ENCODE measurements around the gene RBM20. TPM values are rescaled to one million over a fixed set of nuclear protein-coding genes. Genes with fewer than 3 reads are reported as not detected.
"Not testable (repeated sequence)": the region's sequence is repeated elsewhere in the genome, so short reads cannot be mapped to it uniquely, and the experiment has no call there.

The RBM20 gene
- total and polyA plus RNA-seq, 2 of the 4 experiments (the other 2 are of a cell fraction), result under 0.01 to 0.15 TPM

GRCh38 chr10:110767601-110768000 lies 123.5 kb downstream of the RBM20 start:
- in situ Hi-C loops (cut with MboI; ENCODE audit: low sequenced_read_pairs); POLR2A ChIA-PET (ENCODE audit: unreplicated experiment); H4K91ac ChIP-seq (ENCODE audit: insufficient read depth, low read depth, low read length); H3K27ac ChIP-seq (ENCODE audit: insufficient read depth, low read length); H3K4me3 ChIP-seq (ENCODE audit: insufficient read depth, low read depth, low read length); H3K9me3 ChIP-seq (ENCODE audit: control insufficient read depth, insufficient read depth, low read length); BruUV-seq (replicated peaks); H2AK5ac ChIP-seq (ENCODE audit: low read depth, low read length); H4K8ac ChIP-seq (ENCODE audit: low read depth in 2 of 2, low read length in 2 of 2); H3K23ac ChIP-seq (ENCODE audit: low read depth, low read length); H3K4ac ChIP-seq (ENCODE audit: low read depth, low read length); dilution Hi-C loops (cut with HindIII; ENCODE audit: low sequenced_read_pairs, unreplicated experiment); DNase-seq; CTCF ChIA-PET; H3K9ac ChIP-seq (ENCODE audit: low read depth, low read length); H2BK15ac ChIP-seq (ENCODE audit: low read depth, low read length); H2AFZ ChIP-seq (replicated peaks; ENCODE audit: low read length, poor library complexity); H3K36me3 ChIP-seq (ENCODE audit: control insufficient read depth, insufficient read depth, low read length); intact Hi-C loops (cut with micrococcal nuclease); H3K79me1 ChIP-seq (ENCODE audit: low read depth in 1 of 2, low read length in 2 of 2); H3K18ac ChIP-seq (ENCODE audit: low read depth, low read length); H2BK5ac ChIP-seq (ENCODE audit: low read depth, low read length, poor library complexity, severe bottlenecking); H3K27me3 ChIP-seq (ENCODE audit: control insufficient read depth, insufficient read depth, low read length); H3K4me2 ChIP-seq (ENCODE audit: low read depth, low read length); H4K5ac ChIP-seq (ENCODE audit: low read depth, low read length); H2AK9ac ChIP-seq (replicated peaks; ENCODE audit: low read depth, low read length, poor library complexity); ATAC-seq (ENCODE audit: low read depth); H3K4me1 ChIP-seq (ENCODE audit: control insufficient read depth, insufficient read depth, low read length); H3K14ac ChIP-seq (replicated peaks; ENCODE audit: low read depth, low read length); H3K56ac ChIP-seq (ENCODE audit: extremely low read depth, insufficient read depth, low read length); H4K20me1 ChIP-seq (ENCODE audit: insufficient read depth, low read length); H3K9me1 ChIP-seq (ENCODE audit: insufficient read depth, low read length); H2BK120ac ChIP-seq (ENCODE audit: low read depth, low read length); H2BK20ac ChIP-seq (ENCODE audit: low read depth, low read length): not testable (repeated sequence)
- 93% methylated on average over 8 of the region's 29 CpGs; no CpG with 5 or more reads in 1 of the 2 experiments for WGBS, 2 experiments (ENCODE audit: extremely low coverage in 2 of 2, insufficient read length in 1 of 2)
